HG03558 (cell line): ENCODE results near the gene UBE2D3.

Experiments used
- ATAC-seq: cut with Tn5 transposase; IDR thresholded peaks from one replicate; pipeline ENCODE4 v1.9.1; 2021; ENCODE audit warnings: moderate number of reproducible peaks; ENCODE audit not compliant: unreplicated experiment; ENCODE audit errors: extremely low read depth

UBE2D3 gene

DNA sequence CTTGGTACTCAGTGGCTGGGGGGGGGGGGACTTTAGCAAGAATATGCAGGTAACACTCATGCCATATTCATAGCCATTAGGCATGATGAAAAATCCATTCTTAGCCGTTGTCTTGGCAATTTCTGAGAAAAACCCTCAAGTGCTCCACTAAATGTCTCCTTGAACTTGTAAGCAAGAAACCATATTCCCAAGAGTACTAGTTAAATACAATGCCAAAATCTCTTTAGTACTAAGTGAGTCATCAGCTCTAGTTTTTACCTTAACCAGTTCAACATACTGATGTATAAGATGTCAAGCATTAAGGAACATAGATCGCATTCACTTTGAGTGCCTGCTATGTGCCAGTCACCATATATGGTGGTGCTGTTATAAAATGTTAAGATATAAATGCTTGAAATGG lies 27.5 kb downstream of the UBE2D3 start:
- ATAC-seq, result no peak

- no peak for ATAC-seq
Measured at GRCh38 chr4:102794999-102795398, 32.4 kb downstream of the UBE2D3 start.

DNA sequence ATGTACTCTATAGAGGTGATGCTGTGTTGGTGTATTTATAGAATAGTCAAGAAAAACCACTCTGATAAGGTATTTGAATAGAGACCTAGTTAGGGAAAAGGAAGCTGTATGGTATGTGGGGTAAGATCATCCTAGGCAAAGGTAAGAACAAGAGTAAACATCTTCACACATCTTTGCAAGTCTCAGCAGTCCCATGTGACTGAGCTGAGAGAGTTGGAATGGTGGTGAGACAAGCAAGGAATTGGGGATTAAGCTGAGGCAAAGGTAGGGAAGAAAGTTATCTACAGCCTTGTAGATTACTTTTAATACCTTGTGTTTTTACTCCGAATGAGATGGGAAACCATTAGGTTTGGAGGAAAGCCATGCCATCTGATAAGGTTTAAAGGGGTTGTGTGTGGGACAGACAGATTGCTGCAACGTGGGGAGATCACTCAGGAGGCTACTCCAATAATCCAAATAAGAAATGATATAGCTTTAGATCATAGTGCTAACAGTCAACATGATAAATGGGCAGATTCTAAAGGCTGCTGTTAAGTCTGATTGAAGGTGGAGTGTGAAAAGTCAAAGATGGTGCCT lies 34.9 kb downstream of the UBE2D3 start:
- ATAC-seq, result no peak

GRCh38 chr4:102791318-102791835 lies 36.0 kb downstream of the UBE2D3 start:
- no peak for ATAC-seq

DNA sequence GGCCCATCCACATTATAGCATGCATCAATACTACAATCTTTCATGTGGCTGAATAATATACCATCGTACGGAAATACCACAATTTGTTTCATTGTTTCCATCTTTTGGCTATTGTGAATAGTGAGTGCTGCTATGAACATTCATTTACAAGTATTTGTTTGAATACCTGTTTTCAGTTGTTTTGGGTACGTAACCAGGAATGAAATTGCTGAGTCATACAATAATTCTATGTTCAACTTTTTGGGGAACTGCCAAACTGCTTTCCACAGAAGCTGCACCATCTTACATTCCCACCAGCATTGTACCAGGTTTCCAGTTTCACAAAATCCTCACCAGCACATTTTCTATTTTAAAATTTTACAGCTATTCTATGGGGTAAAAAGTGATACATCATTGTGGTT lies 38.0 kb downstream of the UBE2D3 start:
- ATAC-seq, result no peak

GRCh38 chr4:102787944-102788343 lies 39.4 kb downstream of the UBE2D3 start:
- ATAC-seq, result no peak

GRCh38 chr4:102787096-102787881 lies 40.1 kb downstream of the UBE2D3 start:
- ATAC-seq, result no peak

GRCh38 chr4:102786279-102786678 lies 41.1 kb downstream of the UBE2D3 start:
- no peak for ATAC-seq

- no peak for ATAC-seq
Measured at GRCh38 chr4:102783006-102783405, 44.3 kb downstream of the UBE2D3 start.

DNA sequence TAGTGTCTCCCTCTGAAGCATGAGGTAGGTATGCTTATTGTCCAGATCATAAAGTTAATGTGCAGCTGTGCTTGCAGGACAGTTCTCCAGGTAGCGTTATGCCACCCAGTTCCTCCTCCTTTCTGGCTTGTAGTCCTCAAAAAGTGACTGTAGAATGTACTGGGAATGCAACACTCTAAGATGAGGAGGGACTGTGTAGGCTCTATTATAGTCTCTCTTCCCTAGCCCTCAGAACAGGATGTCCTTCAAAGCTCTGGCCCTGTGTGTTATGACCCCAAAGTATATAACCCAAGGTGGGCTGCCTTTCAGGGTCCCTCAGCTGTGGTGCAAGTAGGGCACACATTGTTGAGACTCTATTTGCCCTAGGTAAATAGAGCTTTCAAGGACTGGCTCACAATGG lies 45.8 kb downstream of the UBE2D3 start:
- ATAC-seq, result no peak

DNA sequence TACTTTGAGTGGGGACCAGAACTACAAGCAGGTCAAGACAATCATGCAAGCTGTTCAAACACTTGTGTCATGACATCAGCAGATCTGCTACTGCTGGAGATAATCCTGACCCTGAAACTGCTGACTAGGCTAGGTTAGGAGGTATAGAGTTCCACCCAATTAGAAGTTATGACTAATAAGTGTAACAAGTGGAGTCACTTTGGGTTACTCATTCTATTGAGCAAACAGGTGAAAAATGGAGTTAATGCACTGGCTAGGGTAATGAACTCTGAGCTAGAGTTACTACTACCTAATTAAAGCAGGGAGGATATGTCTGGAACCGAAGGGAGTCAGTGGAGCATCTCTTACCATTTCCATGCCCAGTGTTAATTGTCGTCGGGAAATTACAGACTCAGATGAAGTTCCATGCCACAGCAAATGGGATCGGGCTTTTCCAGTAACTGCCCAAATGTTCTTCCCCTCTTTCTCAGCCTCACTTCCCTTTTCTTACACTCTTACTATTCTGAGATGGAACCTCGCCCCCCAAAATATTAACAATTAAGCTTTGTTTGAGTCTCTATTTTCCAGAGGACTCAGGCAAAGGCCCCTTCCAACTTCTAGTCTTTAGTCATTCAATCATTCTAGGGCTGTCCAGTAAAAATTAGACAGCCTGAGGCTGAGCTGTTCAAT lies 46.7 kb downstream of the UBE2D3 start:
- no peak for ATAC-seq

- no peak for ATAC-seq
Measured at GRCh38 chr4:102779204-102779603, 48.1 kb downstream of the UBE2D3 start.

DNA sequence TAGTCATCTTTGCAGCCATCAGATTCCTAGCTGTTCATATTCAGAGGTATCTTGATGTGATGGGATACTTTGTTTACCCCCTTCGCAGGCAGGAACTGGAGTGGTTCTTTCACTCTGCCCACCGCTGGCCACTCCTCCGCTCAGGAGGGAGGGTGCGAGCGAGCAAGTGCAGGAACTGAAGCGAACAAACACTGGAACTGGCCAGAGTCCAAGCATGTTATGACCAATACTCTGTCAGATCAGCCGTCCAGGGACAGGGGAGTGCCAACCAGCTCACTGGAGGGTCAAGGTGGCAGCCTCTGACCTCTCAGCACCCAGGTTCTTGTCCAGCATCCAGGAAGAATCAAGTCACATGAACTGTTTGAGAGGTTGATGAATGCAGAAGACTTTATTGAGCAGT lies 48.6 kb downstream of the UBE2D3 start:
- ATAC-seq, result no peak

DNA sequence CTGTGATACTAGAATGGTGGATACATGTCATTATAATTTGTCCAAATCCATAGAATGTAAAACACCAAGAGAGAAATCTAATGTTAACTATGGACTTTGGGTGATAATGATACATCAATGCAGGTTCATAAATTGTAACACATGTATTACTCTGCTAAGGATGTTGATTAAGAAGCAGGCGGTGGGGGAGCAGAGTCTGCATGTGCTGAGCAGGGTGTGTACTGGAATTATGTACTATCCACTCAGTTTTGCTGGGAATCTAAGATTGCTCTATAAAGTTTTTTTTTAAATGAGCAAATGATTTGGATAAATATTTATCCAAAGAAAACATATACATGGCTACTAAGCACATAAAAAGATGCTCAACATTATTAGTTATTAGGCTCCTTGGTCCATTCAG lies 51.5 kb downstream of the UBE2D3 start:
- no peak for ATAC-seq

DNA sequence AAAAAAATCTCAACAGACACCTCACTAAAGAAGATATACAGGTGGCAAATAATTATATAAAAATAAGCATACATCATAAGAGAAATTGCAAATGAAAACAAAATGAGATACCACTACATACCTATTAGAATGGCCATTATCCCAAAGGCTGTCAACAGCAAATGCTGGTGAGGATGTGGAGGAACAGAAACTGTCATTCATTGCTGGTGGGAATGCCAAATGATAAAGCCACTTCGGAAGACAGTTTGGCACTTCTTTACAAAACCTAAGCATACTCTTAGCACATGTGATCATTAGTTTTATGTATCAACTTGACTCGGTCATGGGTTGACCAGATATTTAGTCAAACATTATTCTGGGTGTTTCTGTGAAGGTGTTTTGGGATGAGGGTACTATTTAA lies 53.1 kb downstream of the UBE2D3 start:
- no peak for ATAC-seq

DNA sequence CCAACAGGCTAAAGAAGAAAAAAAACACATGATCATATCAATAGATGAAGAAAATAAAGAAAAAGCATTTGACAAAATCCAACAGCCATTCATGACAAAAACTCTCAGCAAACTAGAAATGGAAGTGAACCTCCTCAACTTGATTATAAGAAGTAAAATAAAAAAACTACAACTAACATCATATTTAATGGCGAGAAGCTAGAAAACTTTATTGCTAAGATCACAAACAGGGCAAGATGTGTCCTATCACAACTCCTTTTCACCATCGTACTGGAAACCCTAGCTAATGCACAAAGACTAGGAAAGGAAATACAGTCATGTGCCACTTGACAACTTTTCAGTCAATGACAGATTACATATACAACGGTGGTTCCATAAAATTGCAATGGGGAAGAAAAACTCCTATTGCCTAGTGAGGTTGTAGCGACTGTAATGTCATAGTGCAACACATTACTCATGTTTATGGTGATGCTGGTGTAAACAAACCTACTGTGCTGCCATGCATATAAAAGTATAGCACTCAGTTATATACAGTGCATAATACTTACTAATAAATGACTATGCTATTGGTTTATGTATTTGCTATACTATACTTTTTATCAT lies 54.5 kb downstream of the UBE2D3 start:
- no peak for ATAC-seq

DNA sequence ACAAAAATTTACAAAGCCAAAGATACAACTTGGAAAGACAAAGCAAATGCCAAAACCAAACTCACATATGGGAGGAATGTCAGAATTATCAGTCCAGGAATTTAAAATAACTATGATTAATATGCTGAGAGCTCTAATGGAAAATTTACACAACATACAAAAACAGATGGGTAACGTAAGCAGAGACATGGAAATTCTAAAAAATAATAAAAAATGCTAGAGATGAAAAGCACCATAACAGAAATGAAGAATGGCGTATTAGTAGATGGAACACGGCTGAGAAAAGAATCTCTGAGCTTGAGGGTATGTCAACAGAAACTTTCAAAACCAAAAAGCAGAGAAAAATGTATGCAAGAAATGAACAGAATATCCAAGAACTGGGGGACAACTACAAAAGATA lies 62.5 kb downstream of the UBE2D3 start:
- ATAC-seq, result no peak

DNA sequence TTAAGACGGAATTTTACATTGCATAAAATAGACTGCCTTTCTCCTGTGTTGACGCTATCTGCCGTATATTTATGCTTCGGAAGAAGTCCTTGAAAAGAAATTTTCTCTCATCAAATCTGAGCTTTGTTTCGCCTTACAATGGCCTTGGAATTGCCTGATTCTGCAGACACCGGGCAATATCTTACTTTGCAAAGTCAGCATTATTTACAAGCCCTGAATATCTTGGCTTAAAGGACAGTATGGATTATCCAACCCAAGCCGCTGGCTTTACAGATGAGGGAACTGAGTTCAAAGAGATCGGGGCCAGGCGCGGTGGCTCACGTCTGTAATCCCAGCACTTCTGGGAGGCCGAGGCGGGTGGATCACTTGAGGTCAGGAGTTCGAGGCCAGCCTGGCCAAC lies 65.4 kb downstream of the UBE2D3 start:
- ATAC-seq, result no peak

DNA sequence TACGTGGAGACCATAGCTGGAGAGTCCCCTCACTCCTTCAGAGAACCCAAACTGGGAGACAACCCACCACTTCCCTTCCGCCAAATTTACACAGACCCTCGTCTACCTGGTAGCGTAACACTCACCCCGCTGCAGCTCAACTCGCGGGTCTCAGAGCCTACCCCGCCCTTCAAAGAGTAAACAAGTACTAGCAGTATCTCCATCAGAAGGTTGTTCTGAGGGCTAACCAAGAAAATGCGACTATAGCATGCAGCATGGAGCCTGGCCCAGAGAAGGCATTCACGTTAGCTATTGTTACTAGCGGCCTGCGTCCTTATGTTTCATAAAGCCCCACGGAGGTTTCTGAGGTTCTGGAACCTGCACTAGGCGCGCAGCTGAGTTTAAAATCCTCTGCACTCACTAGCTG lies 66.1 kb downstream of the UBE2D3 start:
- ATAC-seq, result peak; percentile 1

DNA sequence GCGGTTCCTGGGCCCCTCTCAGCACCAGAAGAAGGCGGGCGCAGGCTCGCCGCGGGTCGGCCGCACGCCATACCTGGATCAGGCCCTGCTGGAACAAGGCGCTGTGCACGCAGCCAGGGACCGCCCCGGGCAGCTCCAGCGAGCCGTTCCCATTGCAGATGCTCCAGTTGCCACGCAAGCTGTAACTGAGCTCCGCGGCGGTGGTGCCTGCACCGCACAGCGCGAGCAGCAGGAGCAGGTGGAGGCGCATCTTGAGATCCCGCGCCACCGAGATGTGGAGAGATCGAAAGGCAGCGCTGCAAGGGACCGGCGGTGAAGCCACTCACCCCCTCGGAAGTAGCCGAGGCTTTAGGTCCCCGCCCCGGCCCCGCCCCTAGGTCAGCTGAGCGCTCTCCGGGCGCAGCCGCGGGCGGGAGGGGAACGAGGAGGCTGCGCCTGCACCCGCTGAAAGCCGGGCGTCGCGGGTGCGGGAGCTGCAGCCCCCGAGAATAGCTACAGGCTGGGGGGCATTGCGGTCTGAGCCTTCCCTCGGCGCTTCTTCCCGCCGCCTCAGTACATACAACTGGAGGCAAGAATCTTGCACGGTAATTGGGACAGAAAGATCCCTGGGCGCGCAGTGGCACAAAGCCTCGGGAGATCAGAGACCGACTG lies 66.6 kb downstream of the UBE2D3 start, which contains the start of gene MANBA:
MANBA (minus strand) TSS at position 324 of the 651 bp plus-strand sequence; CDS start at position 250, 74 bp downstream.
- ATAC-seq, result peak; percentile 71
